ENCODE results near the gene SLC41A2. TPM values are rescaled to one million over a fixed set of nuclear protein-coding genes. Genes with fewer than 3 reads are reported as not detected.

The SLC41A2 gene
- total RNA-seq, 2 donors from 2014 or later, result 15.7 to 22.3 TPM

Other genes starting within 250 kb of the SLC41A2 start
- 10 to 100 TPM; 25.8 to 30.0 TPM for gene NOPCHAP1, start 28.0 kb upstream of the SLC41A2 start, total RNA-seq
- gene ALDH1L2, start 126.2 kb upstream of the SLC41A2 start, total RNA-seq, result 10 to 100 TPM; 11.1 to 16.1 TPM
- 10 to 100 TPM; 39.5 to 40.0 TPM for gene WASHC4, start 149.4 kb upstream of the SLC41A2 start, total RNA-seq